NCI-H748 (cell line): ENCODE measurements around the gene TNNC2.
"Not testable (repeated sequence)": the region's sequence is repeated elsewhere in the genome, so short reads cannot be mapped to it uniquely, and the experiment has no call there.

Experiments
- DNase-seq: peaks from one replicate; lab custom pipeline; 2025; ENCODE audit not compliant: unreplicated experiment; lab: John Stamatoyannopoulos, UW

TNNC2 gene

DNA sequence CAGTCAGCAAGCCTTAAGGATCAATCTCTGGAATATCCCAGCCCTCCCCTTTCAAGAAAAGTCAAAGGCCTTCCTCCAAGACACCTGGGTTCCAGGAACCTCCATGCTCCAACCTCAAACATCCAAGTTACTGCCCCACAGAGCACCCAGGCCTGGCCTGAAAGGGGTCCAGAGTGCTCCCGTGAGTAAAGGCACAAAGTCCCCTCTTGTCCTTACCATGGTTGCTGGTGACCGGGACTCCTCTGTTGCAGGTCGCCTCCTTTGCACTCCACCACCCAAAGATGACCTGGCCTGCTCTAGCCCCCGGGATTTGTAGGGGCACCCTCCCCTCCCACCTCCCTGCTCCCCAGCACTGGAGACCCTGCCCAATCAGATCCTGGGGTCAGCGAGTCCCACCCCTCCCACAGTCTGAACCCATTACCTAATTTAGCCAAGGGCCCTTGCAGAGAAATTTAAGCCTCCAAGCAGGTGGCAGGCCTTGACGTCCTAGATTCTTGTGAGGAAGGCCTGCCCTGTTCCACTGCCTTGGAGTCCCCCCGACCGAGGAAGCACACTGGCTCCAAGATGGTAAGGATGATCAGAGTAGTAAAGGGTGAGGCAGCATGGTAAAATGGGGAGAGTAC lies at the start of gene TNNC2:
TNNC2 (minus strand) TSS at position 283 of the 623 bp plus-strand sequence; CDS start at position 219, 64 bp downstream.
- no peak for DNase-seq

DNA sequence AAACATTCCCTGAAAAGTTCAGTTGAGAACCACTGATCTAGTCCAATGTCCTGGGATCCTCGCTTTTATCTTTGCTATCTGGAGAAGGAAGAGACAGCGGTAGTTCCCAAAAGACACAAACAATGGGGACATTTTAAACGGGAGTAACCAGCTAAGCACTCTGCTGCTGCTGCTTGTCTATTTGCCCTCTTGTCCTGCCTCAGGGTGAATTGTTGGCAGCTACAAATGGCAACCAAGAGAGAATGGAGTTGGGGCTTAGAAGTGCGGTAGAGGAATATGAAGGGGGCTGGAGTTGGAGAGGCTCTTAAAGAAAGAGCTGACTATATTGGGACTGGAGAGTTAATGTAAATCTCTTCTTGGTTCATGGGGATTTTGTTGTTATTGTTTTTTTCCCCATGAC lies 47.5 kb upstream of the TNNC2 start:
- DNase-seq: no peak

DNA sequence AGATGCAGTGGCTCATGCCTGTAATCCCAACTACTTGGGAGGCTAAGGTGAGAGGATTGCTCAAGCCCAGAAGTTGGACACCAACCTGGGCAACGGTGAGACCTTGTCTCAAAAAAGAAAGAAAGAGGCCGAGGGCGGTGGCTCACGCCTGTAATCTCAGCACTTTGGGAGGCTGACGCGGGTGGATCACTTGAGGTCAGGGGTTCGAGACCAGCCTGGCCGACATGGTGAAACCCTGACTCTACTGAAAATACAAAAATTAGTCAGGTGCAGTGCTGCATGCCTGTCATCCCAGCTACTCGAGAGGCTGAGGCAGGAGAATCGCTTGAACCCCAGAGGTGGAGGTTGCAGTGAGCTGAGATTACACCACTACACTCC lies 47.0 kb upstream of the TNNC2 start:
- DNase-seq: not testable (repeated sequence)

DNA sequence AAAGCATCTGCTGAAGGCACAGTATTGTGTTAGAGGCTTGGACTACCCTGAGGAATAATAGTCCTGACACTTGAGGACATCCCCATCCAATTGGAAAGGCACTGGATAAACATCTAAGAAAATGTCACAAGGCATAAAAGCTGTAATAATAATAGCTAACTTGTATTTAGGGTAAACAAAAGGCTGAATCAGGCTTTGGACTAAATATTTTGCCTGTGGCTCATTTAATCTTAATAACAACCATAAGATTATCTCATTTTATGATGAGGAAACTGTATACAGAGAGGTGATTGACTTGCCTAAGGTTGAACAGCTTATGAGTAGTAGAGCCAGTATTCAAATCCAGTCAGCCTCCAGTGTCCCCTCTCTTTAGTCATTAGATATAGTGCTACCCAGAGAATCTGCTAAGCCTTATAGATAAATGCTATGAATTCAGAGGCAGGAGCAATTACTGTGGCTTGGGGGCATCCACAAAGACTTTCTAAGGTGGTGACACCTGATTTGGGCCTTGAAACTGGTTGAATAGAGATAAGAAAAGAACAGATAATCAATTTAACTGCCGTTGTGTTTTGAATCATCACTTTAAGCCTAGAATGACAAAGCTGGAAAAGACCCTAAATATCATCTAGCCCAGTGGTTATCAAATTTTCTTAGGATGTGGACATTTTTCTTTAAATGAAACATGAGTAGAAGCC lies 46.4 kb upstream of the TNNC2 start:
- no peak for DNase-seq

DNA sequence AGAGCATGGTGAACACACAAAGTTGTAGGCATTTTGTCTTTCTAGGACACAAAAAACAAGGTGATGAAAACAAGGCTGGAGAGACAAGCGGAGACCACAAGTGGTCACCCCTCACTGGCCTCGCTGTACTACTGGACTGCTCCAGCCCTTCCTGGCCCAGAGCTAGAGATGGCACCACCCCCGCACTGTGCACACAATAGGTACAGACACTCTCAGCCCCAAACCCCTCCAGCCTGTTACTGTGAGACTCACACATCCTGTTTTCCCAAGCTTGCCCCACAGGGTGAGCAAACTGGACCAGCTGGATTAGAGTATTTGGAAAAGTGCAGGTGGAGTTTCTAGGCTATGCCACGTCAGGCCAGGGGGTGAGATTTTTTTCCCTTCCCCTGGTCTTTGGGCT lies 45.5 kb upstream of the TNNC2 start:
- DNase-seq: no peak

DNA sequence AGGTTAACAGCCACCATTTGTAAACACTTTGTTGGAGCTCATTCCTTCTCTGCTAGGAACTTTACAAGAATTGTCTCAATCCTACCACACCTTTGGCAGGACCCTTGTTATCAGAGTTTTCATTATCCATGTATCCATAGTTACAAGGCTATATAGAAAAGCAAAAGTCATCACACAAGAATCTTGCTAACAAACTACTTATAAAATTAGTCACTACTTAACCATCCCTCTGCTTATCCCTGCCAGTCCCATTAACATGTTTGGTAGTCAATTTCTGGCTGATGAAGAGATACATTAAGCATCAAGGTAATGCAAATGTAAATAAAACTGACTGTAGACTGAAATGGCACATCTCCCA lies 40.7 kb upstream of the TNNC2 start:
- DNase-seq: no peak

DNA sequence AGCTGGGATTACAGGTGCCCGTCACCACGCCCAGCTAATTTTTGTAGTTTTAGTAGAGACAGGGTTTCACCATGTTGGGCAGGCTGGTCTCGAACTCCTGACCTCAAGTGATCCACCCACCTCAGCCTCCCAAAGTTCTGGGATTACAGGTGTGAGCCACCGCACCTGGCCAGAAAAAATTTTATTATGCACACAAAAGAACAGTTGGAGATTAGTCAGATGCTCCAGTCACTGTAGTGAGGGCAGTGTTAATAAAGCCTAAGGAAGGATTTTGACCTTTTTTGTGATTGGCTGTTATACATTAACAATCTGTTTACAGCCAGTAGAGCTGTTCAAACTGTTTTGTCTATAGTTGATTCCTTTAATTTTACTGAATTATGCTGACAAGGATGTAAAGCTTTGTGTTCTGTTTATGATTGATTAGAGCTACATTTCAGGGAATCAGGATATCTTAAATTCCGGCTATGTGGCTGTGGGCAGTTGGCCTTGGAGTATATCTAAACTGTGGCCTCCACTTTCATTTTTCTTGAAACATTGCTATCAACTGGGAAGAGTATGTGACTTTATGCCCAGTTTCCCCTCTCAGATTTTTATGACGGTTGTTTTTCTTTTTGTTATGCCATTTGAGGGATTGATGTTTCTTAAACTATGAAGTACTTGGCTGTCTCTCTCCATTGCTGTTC lies 40.2 kb upstream of the TNNC2 start:
- no peak for DNase-seq

DNA sequence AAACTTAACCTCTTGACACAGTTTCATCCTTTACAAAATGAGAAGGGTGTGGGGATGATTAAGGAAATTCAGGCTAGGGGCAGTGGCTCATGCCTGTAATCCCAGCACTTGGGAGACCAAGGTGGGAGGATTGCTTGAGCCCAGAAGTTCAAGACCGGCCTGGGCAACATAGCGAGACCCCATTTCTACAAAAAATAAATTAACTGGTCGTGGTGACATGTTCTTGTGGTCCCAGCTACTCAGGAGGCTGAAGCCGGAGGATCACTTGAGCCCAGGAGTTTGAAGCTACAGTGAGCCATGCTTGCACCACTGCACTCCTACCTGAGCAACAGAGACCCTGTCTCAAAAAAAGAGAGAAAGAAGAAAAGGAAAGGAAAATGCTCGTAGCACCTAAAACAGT lies 39.3 kb upstream of the TNNC2 start:
- no peak for DNase-seq

DNA sequence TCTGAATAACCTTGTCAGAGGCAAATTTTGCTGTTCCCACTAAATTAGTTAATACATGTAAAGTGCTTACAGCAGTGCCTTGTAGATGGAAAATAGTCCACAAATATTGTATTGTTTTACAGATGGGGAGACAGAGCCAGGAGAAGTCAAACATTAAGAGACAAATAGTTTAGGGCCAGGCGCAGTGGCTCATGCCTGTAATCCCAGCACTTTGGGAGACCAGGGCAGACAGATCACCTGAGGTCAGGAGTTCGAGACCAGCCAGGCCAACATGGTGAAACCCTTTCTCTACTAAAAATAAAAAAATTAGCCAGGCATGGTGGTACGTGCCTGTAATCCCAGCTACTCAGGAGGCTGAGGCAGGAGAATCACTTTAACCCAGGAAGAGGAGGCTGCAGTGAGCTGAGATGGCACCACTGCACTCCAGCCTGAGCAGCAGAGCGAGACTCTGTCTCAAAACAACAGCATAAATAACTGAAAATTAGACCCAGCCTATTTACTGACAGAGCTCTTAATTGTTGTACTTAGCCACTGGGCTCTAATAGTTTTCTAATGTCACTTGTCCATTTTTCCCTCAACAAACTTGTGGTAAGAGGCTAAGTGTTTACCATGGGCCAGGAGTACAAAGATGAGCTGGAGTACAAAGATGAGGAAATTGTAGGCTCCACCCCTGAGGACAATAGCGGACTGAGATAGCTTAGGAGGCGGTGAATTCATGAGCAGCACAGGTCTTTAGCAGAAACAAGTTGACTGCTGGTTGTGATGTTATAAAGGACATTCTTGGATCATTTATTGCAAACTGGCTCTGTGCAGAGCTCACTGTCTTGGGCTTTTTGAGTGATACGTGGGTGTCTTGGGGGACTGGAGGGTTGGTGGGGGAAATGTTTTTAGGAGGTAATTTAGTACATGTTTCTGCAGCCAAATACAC lies 36.7 kb upstream of the TNNC2 start:
- peak; percentile 21 for DNase-seq

DNA sequence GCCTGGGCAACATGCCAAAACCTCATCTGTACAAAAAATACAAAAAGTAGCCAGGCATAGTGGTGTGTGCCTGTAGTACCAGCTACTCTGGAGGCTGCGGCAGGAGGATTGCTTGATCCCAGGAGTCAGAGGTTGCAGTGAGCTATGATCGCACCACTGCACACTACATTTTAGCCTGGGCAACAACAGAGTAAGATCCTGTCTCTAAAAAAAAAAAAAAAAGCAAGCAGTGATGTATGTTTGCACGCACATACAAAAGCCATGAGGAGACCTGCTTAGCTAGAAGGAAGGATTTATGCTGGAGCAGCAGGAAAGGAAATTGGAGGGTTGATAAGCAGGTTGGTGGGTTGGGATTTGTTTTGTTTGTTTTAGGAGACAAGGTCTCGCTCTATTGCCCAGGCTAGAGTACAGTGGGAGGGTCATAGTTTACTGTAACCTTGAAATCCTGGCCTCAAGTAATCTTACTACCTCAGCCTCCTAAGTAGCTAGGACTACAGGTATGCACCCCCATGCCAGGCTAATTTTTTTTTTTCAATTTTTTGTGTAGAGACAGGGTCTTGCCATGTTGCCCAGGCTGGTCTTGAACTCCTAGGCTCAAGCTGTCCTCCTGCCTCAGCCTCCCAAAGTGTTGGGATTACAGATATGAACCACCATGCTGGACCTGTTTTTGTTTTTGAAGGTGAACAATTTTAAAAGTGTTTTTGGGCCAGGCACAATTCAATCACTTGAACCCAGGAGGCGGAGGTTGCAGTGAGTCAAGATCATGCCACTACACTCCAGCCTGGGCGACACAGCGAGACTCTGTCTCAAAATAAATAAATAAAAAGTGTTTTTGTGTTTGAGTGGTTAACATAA lies 34.3 kb upstream of the TNNC2 start:
- DNase-seq: peak; percentile 26

DNA sequence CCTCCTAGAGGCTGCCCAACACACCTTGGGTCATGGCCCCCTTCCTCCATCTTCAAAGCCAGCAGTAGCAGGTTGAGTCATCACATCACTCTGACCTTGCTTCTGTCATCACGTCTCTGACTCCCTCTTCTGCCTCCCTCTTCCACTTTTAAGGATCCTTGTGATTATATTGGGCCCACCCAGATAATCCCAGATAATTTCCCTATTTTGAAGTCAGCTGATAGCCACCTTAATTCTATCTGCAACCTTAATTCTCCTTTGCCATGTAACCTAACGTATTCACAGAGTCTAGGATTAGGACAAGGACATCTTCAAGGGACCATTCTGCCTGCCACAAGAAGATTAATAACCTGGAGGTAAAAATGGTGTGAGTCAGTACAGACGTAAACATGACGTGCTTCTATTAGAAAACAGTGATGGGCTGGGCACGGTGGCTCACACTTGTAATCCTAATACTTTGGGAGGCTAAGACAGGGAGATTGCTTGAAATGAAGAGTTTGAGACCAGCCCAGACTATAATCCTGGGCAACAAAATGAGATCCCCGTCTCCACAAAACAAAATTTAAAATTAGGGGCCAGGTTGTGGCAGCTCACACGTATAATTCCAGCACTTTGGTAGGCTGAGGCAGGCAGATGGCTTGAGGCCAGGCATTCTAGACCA lies 33.6 kb upstream of the TNNC2 start:
- no peak for DNase-seq

DNA sequence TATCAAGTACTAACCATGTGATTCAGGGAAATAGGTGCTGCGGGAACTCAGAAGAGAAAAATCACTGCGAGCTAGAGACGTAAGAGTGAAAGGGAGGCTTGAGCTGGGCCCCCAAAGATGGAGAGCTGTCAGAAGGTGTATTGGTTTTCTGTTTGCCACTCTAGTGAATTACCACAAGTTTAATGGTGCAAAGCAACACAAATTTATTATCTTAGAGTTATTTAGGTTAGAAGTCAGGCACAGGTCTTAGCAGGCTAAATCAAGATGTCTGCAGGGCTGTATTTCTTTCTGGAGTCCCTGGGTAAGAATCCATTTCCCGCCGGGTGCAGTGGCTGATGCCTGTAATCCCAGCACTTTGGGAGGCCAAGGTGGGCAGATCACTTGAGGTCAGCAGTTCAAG lies 32.8 kb upstream of the TNNC2 start:
- DNase-seq: no peak

DNA sequence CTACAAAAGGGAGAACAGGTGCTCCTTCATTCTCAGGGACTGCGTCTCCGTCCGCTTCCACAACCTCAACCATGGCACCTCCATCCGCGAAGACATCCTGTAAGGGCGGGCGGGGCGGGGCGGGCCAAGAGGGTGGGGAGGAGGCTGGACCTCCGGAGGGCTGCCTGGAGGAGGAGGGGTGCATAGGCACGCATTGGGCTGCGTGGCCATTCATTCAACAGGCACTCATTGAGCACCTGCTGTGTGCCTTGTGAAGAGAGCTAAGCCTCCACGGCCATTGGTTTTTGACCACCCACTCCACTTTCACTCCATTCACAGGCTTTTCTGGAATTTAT lies 30.7 kb upstream of the TNNC2 start:
- DNase-seq: peak; percentile 42

DNA sequence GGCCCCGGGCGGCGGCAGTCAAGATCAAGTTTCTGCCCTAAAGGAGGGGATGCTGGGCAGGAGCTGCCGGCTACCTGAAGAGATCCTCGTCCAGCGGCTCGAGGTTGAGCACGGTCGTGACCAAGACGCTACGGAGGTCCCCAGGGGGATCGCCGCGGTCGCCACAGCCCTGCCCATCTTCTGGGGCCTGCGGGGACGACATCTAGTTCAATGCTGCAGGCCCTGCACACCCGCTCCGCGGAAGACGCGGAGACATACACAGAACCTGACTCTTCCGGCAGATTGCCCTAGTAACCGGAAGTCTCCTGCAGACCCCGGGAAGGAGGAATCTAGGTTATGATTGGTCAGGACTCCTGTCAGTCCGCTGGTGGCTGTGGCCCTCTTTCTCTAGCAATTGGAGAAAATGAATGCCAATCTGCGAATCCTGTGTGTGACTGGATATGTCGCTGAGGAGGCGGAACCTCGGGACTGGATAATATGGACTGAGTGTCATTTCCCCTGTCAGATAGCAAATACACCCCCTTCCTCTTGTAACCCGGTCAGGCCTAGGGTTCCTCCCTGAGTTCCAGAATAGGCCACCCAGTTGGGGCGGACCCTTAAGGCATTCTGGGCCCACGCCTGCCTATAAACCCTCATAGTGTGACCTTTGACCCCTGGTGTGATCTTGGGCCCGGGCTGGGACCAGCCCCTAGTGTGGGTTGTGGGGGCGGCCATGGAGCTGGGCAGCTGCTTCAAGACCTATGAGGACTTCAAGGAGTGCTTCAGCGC lies 30.2 kb upstream of the TNNC2 start, which contains the start of the genes ACOT8 and ZSWIM3:
ACOT8 (minus strand) TSS at position 279 of the 768 bp plus-strand sequence; CDS start at position 202, 77 bp downstream.
ZSWIM3 (plus strand) TSS at position 501 of the 768 bp plus-strand sequence; CDS start at position 713, 212 bp downstream.
- peak; percentile 99 for DNase-seq

DNA sequence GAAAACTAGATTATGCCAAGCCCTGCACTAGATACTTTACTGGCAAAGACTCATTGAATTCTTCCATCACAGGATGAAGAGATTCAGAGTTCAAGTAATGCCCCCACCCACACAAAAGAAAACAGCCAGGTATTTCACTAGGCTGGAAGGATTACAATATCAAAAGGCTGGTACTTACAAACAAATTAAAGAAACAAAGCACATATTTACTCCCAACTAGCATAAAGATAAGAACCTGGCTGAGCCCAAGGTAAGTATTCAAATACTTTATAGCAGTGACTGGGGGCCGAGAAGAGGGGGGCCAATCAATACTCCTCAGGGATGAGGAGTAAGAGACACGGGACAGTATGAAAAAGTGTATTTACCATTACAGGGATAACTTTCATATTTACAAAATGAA lies 26.4 kb upstream of the TNNC2 start:
- no peak for DNase-seq

DNA sequence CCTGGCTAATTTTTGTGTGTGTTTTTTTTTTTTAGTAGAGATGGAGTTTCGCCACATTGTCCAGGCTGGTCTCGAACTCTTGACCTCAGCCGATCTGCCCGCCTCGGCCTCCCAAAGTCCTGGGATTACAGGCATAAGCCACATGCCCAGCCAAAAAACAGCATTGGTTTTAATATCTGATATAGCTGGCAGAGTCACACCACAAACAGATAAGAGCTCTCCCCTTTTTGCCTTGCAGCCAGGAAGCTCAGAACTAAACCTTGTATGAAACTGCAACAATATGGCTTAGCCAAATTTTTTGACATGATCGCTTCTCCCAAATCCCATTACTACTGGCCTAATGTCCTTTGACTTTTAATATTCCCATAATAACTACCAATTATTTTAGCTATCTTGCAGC lies 25.2 kb upstream of the TNNC2 start:
- DNase-seq: no peak

DNA sequence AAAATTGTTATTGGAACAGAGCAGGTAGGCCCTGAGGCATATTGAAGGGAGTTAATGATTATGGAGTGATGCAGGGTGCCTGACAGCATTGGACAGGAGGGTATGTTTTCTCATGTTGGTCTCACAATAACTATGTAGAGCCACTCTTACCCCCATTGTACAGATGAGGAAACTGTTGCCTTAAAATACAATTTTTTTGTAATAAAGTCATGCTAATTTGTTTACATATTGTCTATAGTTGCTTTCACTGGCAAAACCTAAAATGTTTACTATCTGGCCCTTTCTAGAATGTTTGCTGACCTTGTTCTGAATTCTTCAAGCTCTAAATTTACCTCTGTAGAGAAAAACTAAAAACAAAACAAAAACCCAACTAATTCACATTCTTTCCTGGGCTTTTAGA lies 24.4 kb upstream of the TNNC2 start:
- DNase-seq: no peak

DNA sequence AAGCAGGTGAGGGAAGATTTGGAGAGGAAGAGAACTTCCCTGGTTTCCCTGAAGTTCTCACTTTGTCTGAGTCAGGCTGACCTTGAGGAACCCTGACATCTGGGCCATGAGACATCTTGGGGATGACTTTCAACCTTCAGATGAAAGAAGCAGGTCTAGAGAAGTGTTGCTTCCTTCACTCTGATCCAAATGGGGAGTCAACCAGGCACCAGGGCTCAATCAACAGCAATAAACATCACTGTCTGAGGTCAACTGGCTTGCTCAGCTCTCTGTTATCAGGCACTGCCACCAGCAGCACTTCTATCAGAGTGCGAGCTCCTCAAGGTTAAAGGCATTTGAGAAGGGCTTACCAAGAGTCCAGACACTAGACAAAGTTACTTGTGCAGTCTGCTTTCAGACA lies 23.8 kb upstream of the TNNC2 start:
- no peak for DNase-seq

DNA sequence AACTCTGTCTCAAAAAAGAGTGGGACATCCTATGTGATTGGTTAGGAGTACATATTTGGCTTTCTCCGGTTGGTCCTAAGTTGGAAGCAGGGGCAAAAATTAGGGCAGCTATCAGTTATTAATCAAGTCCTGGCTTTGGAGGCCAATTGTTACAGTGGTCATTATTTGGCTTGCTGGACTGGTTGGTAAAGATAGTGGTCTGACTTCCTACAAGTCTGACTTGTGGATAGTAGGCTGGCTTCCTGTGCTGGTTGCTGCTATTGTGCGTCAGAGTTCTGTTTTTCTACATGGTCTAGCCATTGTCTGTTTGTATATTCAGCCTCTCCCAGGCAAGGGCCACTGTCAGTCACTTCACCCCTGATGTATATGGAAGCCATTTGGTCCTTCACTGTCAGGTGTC lies 23.1 kb upstream of the TNNC2 start:
- no peak for DNase-seq
